OCI-LY1 (cell line): ENCODE measurements around the gene PRKG2.

Source experiments
- EZH2 ChIP-seq: fragments of 200-600 bp; sonication (generic), shearing (Covaris generic); IDR thresholded peaks from 2 replicates; pipeline ENCODE4 v1.8.0; 2017; ENCODE audit warnings: borderline replicate concordance, mixed run types, mild to moderate bottlenecking, antibody characterized with exemption, low read length, moderate library complexity, mixed read lengths
- TF ChIP-seq, protein P1 (sequence below): fragments of 200-600 bp; sonication (generic), shearing (Covaris generic); IDR thresholded peaks from 2 replicates; pipeline ENCODE4 v1.5.1; 2017; ENCODE audit warnings: mild to moderate bottlenecking, antibody characterized with exemption, low read length, moderate library complexity, mixed read lengths

DNA sequence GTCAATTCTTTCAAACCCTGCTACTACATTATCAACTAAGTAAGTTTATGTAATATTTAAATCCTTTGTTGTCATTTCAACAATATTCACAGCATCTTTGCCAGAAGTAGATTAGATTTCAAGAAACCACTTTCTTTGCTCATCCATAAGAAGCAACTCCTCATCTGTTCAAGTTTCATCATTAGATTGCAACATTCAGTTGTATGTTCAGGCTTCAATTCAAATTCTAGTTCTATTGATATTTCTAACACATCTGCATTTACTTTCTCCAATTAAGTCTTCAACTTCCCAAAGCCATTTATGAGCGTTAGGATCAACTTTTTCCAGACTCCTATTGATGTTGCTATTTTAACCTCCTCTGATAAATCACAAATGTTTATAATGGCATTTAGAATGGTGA lies 118.5 kb downstream of the PRKG2 start:
- TF ChIP-seq, protein P1, sequence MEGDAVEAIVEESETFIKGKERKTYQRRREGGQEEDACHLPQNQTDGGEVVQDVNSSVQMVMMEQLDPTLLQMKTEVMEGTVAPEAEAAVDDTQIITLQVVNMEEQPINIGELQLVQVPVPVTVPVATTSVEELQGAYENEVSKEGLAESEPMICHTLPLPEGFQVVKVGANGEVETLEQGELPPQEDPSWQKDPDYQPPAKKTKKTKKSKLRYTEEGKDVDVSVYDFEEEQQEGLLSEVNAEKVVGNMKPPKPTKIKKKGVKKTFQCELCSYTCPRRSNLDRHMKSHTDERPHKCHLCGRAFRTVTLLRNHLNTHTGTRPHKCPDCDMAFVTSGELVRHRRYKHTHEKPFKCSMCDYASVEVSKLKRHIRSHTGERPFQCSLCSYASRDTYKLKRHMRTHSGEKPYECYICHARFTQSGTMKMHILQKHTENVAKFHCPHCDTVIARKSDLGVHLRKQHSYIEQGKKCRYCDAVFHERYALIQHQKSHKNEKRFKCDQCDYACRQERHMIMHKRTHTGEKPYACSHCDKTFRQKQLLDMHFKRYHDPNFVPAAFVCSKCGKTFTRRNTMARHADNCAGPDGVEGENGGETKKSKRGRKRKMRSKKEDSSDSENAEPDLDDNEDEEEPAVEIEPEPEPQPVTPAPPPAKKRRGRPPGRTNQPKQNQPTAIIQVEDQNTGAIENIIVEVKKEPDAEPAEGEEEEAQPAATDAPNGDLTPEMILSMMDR: no peak
- TF ChIP-seq EZH2: no peak
